ENCODE data around the gene ESYT1.
A peak's percentile ranks its signal among the peaks of the same experiment; 100 is the strongest.

The ESYT1 gene

DNA sequence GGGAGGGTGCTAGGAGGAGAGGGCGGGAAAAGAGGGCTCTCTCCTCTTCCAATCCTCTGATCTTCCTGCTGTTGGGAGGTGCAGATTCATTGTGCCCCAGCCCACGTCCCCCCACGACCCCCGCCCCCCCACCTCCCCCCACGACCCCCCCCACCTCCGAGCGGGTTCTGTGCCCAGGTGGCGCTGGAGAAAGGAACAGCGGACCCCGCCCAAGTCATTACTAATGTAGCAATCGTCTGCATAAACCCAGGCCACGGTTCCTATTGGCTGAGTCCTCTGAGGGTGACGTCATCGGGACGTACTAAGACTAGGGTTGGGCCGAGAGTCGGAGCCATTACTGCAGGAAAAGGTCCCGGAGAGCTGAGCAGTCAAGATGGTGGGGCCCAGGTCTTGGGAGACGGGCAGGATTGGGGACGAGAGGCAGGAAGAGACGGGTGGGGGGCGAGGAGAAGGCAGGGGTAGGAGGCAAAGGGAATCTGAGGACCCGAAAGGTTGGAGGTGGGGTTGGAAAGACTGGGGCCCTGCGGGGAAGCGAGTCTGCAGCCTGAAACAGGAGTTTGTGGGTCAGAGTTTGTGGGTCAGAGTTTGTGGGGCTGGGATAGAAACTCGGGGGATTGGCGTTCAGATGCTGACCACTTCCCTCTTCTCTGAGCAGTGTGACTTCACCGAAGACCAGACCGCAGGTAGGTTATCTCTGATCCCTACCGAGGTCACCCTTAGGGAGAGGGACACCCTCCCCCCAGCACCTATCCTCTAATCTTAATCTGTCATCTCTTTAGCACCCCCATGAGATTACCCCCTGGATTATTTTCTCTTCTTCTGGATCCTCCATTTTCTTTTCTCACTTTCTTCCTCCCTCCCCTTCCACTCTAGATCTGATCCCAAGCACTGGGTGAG is 30.2 kb downstream of the ESYT1 start, which contains the start of gene MYL6:
Gene MYL6 (plus strand): TSS at position 331 of the 897 bp plus-strand sequence. CDS start 43 bp downstream, at position 374.
- TF ChIP-seq, protein P1, sequence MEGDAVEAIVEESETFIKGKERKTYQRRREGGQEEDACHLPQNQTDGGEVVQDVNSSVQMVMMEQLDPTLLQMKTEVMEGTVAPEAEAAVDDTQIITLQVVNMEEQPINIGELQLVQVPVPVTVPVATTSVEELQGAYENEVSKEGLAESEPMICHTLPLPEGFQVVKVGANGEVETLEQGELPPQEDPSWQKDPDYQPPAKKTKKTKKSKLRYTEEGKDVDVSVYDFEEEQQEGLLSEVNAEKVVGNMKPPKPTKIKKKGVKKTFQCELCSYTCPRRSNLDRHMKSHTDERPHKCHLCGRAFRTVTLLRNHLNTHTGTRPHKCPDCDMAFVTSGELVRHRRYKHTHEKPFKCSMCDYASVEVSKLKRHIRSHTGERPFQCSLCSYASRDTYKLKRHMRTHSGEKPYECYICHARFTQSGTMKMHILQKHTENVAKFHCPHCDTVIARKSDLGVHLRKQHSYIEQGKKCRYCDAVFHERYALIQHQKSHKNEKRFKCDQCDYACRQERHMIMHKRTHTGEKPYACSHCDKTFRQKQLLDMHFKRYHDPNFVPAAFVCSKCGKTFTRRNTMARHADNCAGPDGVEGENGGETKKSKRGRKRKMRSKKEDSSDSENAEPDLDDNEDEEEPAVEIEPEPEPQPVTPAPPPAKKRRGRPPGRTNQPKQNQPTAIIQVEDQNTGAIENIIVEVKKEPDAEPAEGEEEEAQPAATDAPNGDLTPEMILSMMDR (IDR thresholded peaks at IDR 0.05; ENCODE audit: borderline replicate concordance, control extremely low read depth, extremely low read depth, insufficient read depth, missing control alignments): no peak
- in situ Hi-C loops (cut with MboI; ENCODE audit: low sequenced_read_pairs, unreplicated experiment): no loop called here
- DNase-seq (ENCODE audit: low spot score): peak; percentile 94

DNA sequence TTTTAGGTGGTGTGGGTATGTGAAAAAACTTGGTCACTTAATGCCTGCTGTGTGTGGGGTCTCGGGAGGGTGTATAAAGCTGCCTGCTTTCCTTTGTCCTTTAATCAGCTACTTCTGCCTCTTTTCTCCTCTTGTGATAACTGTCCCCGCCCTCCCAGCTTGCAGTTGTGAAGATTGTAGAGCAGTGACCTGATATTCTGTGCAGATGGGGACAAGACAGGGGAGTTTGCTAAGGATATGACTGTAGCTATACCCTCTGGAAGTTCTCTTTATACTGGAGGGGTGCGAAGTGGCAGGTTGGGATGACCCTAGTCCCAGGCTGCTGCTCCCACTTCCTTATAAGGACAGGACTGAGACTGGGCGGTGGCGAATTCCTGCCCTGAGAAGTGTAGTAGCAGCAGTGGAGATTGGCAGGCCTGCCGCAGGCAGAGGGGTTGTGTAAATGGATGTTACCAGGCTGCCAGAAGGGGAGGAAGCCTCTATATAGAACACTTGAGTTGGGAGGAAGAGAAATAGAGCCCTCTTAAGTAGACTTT is 30.9 kb downstream of the ESYT1 start:
- TF ChIP-seq, protein P1 (IDR thresholded peaks at IDR 0.05; ENCODE audit: borderline replicate concordance, control extremely low read depth, extremely low read depth, insufficient read depth, missing control alignments): no peak
- in situ Hi-C loops (cut with MboI; ENCODE audit: low sequenced_read_pairs, unreplicated experiment): no loop called here
- no peak for DNase-seq (ENCODE audit: low spot score)

DNA sequence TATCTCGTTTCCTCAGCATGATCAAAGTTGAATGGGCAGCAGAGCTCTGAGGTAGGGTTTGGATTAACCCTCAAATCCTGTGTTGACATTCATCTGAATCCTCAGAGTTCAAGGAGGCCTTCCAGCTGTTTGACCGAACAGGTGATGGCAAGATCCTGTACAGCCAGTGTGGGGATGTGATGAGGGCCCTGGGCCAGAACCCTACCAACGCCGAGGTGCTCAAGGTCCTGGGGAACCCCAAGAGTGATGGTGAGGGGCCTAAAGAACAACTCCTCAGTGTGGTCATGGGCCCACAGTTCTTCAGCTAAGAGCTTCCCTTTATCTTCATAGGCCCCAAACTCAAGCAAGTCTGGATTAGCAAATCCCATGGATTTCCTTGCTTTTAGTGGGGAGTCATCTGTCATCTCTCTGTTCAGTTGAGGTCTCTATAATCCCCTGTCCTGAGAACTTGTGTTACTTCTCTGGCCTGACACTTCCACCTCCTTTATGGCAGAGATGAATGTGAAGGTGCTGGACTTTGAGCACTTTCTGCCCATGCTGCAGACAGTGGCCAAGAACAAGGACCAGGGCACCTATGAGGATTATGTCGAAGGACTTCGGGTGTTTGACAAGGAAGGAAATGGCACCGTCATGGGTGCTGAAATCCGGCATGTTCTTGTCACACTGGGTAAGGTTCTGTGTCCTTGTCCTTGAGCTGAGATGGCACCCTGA is 31.6 kb downstream of the ESYT1 start:
- DNase-seq (ENCODE audit: low spot score): no peak
- TF ChIP-seq, protein P1 (IDR thresholded peaks at IDR 0.05; ENCODE audit: borderline replicate concordance, control extremely low read depth, extremely low read depth, insufficient read depth, missing control alignments): no peak
- in situ Hi-C loops (cut with MboI; ENCODE audit: low sequenced_read_pairs, unreplicated experiment): no loop called here

DNA sequence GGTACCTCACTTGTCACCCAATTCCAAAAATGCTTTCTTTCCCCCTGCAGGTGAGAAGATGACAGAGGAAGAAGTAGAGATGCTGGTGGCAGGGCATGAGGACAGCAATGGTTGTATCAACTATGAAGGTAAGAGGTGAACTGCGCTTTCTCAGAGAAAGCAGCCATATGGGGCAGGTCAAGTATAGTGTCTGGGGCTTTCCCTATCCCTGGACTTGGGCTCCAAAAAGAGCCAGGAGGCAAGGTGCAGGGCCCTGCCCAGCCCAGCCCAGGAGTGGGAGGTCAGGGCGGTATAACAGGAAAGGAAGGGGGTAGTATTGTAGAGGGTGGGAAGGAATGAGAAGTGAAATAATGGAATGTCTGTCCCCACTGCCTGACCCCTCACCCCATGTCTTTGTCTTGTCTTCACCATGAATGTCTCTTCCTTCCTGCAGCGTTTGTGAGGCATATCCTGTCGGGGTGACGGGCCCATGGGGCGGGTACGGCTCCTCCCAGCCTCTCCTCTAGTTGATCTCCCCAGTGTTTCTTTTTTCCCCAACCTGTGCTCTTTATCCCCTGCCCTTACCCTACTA is 32.2 kb downstream of the ESYT1 start:
- TF ChIP-seq, protein P1 (IDR thresholded peaks at IDR 0.05; ENCODE audit: borderline replicate concordance, control extremely low read depth, extremely low read depth, insufficient read depth, missing control alignments): no peak
- peak; percentile 54 for DNase-seq (ENCODE audit: low spot score)
- in situ Hi-C loops (cut with MboI; ENCODE audit: low sequenced_read_pairs, unreplicated experiment): no loop called here

DNA sequence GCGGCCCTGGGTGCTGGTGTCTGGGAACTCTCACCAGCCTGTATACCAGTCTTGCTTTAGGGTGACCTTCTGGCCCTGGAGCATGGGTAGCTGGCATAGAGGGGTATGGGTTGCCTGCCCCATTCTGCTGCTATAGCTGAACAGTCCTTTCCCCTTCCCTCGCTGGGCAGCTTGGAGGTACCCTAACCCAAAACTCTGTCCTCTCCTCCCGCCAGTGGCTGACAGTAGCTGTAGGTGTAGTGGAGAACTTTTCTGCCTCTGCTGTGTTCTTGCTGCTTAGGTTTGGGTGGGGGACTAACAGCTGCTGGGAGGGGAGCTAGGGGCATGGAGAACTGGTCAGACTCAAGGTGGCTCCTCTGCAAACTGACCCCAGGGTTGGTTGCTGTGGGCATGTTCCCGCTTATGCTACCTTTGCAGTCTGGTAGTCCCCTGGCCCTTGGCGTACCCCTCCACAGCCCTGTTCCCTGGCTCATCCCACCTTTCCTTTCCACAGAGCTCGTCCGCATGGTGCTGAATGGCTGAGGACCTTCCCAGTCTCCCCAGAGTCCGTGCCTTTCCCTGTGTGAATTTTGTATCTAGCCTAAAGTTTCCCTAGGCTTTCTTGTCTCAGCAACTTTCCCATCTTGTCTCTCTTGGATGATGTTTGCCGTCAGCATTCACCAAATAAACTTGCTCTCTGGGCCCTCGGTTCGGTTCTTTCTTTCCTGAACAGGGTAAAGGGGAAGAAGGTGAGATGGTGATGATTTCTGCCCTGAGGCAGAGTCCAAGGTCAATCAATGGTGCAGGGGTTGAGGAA is 33.0 kb downstream of the ESYT1 start:
- no peak for DNase-seq (ENCODE audit: low spot score)
- TF ChIP-seq, protein P1 (IDR thresholded peaks at IDR 0.05; ENCODE audit: borderline replicate concordance, control extremely low read depth, extremely low read depth, insufficient read depth, missing control alignments): no peak
- in situ Hi-C loops (cut with MboI; ENCODE audit: low sequenced_read_pairs, unreplicated experiment): no loop called here

Data from GM13976 (cell line).